ENCODE data around the gene DET1. TPM values are rescaled to one million over a fixed set of nuclear protein-coding genes. Genes with fewer than 3 reads are reported as not detected.
"Not testable (repeated sequence)": the region's sequence is repeated elsewhere in the genome, so short reads cannot be mapped to it uniquely, and the experiment has no call there.

DET1 gene
- total RNA-seq, 2 experiments from 2014 or later, result 2.2 to 2.8 TPM

DNA sequence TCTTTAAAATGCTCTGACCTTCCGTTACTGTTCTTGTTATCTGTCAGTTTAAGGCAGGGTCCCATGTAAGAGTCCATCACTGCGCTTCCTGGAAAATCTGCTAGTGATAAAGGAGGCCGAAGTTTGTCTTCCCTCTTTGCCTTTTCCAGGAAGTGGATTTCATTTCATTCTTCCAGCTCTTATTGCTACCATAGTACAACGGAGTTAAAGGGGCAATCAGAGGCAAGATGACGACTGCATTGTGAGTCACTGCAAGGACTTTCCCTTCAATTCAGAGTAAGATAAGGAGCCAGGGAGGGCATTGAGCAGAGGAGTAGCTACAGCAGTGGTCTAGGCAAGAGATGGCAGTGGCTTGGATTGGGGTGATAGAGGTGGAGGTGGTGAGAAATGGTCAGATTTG is 17.2 kb upstream of the DET1 start:
- peaks cover 35% of the 10 kb centered on the region for H3K27me3 Mint-ChIP-seq
- intact Hi-C loops (cut with DNase I, micrococcal nuclease), result no loop called here
- H3K27ac ChIP-seq (ENCODE audit: low read depth in 1 of 2, low read length in 2 of 2), result no peak overlapping the region
- H3K9me3 Mint-ChIP-seq, result no peaks in the 10 kb centered on the region
- H3K36me3 Mint-ChIP-seq (ENCODE audit: low read depth), result peaks cover 4% of the 10 kb centered on the region
- no peak overlapping the region for H3K4me3 Mint-ChIP-seq
- no peaks in the 10 kb centered on the region for H3K27me3 ChIP-seq (ENCODE audit: control insufficient read depth in 1 of 2, insufficient read depth in 2 of 2, low read length in 2 of 2)
- H3K4me1 Mint-ChIP-seq (ENCODE audit: low read depth), result no peaks in the 10 kb centered on the region
- H3K4me1 ChIP-seq (ENCODE audit: insufficient read depth, low read length), result no peaks in the 10 kb centered on the region
- H3K9me3 ChIP-seq (ENCODE audit: control insufficient read depth in 1 of 2, insufficient read depth in 1 of 2, low read length in 2 of 2), result no peaks in the 10 kb centered on the region
- no peak overlapping the region for H3K27ac Mint-ChIP-seq
- H3K36me3 ChIP-seq (ENCODE audit: insufficient read depth, low read length), result no peaks in the 10 kb centered on the region
- no peak overlapping the region for H3K4me3 ChIP-seq (ENCODE audit: low read length)
- TF ChIP-seq, protein P1, sequence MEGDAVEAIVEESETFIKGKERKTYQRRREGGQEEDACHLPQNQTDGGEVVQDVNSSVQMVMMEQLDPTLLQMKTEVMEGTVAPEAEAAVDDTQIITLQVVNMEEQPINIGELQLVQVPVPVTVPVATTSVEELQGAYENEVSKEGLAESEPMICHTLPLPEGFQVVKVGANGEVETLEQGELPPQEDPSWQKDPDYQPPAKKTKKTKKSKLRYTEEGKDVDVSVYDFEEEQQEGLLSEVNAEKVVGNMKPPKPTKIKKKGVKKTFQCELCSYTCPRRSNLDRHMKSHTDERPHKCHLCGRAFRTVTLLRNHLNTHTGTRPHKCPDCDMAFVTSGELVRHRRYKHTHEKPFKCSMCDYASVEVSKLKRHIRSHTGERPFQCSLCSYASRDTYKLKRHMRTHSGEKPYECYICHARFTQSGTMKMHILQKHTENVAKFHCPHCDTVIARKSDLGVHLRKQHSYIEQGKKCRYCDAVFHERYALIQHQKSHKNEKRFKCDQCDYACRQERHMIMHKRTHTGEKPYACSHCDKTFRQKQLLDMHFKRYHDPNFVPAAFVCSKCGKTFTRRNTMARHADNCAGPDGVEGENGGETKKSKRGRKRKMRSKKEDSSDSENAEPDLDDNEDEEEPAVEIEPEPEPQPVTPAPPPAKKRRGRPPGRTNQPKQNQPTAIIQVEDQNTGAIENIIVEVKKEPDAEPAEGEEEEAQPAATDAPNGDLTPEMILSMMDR (IDR thresholded peaks at IDR 0.05), result no peak
- DNase-seq, result no peak
- POLR2A ChIA-PET, result no interaction called here
- CTCF ChIA-PET, result no interaction called here
- ATAC-seq (ENCODE audit: poor library complexity), result no peak

DNA sequence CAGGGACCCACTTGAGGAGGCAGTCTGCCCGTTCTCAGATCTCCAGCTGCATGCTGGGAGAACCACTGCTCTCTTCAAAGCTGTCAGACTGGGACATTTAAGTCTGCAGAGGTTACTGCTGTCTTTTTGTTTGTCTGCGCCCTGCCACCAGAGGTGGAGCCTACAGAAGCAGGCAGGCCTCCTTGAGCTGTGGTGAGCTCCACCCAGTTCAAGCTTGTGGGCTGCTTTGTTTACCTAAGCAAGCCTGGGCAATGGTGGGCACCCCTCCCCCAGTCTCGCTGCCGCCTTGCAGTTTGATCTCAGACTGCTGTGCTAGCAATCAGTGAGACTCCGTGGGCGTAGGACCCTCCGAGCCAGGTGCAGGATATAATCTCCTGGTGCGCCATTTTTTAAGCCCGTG is 13.1 kb upstream of the DET1 start:
- H3K4me1 Mint-ChIP-seq (ENCODE audit: low read depth); H3K4me3 ChIP-seq (ENCODE audit: low read length); H3K36me3 ChIP-seq (ENCODE audit: insufficient read depth, low read length); DNase-seq; ATAC-seq (ENCODE audit: poor library complexity); POLR2A ChIA-PET; H3K27ac ChIP-seq (ENCODE audit: low read depth in 1 of 2, low read length in 2 of 2); CTCF ChIA-PET; H3K27me3 ChIP-seq (ENCODE audit: control insufficient read depth in 1 of 2, insufficient read depth in 2 of 2, low read length in 2 of 2); H3K9me3 Mint-ChIP-seq; H3K4me3 Mint-ChIP-seq; H3K9me3 ChIP-seq (ENCODE audit: control insufficient read depth in 1 of 2, insufficient read depth in 1 of 2, low read length in 2 of 2); H3K27ac Mint-ChIP-seq; H3K4me1 ChIP-seq (ENCODE audit: insufficient read depth, low read length); intact Hi-C loops (cut with DNase I, micrococcal nuclease); H3K36me3 Mint-ChIP-seq (ENCODE audit: low read depth): not testable (repeated sequence)
- H3K27me3 Mint-ChIP-seq, result peaks cover 34% of the 10 kb centered on the region

DNA sequence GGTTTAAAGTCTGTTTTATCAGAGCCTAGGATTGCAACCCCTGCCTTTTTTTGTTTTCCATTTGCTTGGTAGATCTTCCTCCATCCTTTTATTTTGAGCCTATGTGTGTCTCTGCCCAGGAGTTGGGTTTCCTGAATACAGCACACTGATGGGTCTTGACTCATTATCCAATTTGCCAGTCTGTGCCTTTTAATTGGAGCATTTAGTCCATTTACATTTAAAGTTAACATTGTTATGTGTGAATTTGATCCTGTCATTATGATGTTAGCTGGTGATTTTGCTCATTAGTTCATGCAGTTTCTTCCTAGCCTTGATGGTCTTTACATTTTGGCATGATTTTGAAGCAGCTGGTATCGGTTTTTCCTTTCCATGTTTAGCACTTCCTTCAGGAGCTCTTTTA is 11.5 kb upstream of the DET1 start:
- H3K27ac ChIP-seq (ENCODE audit: low read depth in 1 of 2, low read length in 2 of 2); H3K9me3 ChIP-seq (ENCODE audit: control insufficient read depth in 1 of 2, insufficient read depth in 1 of 2, low read length in 2 of 2); H3K27me3 ChIP-seq (ENCODE audit: control insufficient read depth in 1 of 2, insufficient read depth in 2 of 2, low read length in 2 of 2); H3K4me3 ChIP-seq (ENCODE audit: low read length); H3K36me3 ChIP-seq (ENCODE audit: insufficient read depth, low read length); DNase-seq; ATAC-seq (ENCODE audit: poor library complexity); POLR2A ChIA-PET; H3K27ac Mint-ChIP-seq; H3K36me3 Mint-ChIP-seq (ENCODE audit: low read depth); H3K4me1 Mint-ChIP-seq (ENCODE audit: low read depth); H3K4me3 Mint-ChIP-seq; H3K9me3 Mint-ChIP-seq; intact Hi-C loops (cut with DNase I, micrococcal nuclease); CTCF ChIA-PET; H3K4me1 ChIP-seq (ENCODE audit: insufficient read depth, low read length): not testable (repeated sequence)
- peaks cover 23% of the 10 kb centered on the region for H3K27me3 Mint-ChIP-seq

DNA sequence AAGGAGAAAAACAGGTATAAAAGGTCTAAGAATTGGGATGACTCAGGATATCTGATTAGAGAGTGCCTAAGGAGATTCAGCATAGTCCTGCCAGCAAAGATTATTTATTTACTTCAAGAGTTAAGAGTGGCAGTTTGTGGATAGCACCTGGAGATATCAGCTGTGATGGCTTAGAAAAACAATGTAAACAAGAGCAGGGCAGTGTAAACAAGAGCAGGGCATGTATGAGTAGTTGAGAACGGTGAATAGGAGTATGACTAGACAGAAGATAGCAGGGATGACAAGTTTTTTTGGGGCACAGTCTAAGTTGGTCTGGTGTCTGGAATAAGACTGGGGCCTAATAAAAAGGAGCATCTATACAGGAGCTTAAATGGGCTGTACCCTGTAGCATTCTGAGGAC is 1.5 kb upstream of the DET1 start:
- H3K27ac Mint-ChIP-seq; H3K4me1 ChIP-seq (ENCODE audit: insufficient read depth, low read length); H3K27me3 Mint-ChIP-seq; H3K9me3 Mint-ChIP-seq; H3K9me3 ChIP-seq (ENCODE audit: control insufficient read depth in 1 of 2, insufficient read depth in 1 of 2, low read length in 2 of 2); H3K27me3 ChIP-seq (ENCODE audit: control insufficient read depth in 1 of 2, insufficient read depth in 2 of 2, low read length in 2 of 2); H3K36me3 ChIP-seq (ENCODE audit: insufficient read depth, low read length); CTCF ChIA-PET; POLR2A ChIA-PET; H3K4me3 ChIP-seq (ENCODE audit: low read length); H3K27ac ChIP-seq (ENCODE audit: low read depth in 1 of 2, low read length in 2 of 2); H3K36me3 Mint-ChIP-seq (ENCODE audit: low read depth); DNase-seq; ATAC-seq (ENCODE audit: poor library complexity); H3K4me3 Mint-ChIP-seq: not testable (repeated sequence)
- intact Hi-C loops (cut with DNase I, micrococcal nuclease), result loop anchor here (5.0 to 10.0 kb wide), 5 partner anchors 74 to 787 kb away; partner anchors contain the start of genes ABHD2 (in 1 of the 2), AEN (in 1 of the 2) and POLG (in 1 of the 2)
- H3K4me1 Mint-ChIP-seq (ENCODE audit: low read depth), result peaks cover 19% of the 10 kb centered on the region

DNA sequence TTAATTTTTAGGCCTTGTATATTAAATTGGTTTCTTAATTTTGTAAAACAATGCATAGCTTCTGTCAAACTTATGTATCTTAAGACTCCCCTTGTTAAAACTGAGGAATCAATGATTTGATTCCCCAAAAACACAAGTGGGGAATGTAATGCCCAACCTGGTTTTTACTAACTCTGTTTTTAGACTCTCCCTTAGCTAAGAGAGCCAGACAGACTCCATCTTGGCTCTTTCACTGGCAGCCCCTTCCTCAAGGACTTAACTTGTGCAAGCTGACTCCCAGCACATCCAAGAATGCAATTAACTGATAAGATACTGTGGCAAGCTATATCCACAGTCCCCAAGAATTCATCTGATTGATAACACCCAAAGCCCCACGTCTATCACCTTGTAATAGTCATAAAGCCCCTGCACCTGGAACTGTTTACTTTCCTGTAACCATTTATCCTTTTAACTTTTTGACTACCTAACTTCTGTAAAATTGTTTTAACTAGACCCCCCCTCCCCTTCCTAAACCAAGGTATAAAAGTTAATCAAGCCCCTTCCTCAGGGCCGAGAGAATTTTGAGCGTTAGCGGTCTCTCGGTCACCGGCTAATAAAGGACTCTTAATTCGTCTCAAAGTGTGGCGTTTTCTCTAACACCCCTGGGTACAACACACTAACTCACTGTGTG is 768 bp downstream of the DET1 start:
- not testable (repeated sequence) for H3K9me3 Mint-ChIP-seq
- intact Hi-C loops (cut with DNase I, micrococcal nuclease), result loop anchor here (1.0 to 10.0 kb wide), 7 partner anchors 76 to 789 kb away; partner anchors contain the start of genes AEN (in 2 of the 2), ABHD2 (in 1 of the 2), MRPL46 (in 1 of the 2) and MRPS11 (in 1 of the 2)
- peak overlapping the region; percentile 95 for H3K27ac Mint-ChIP-seq

More for the DNA sequence above, 768 bp downstream of the DET1 start:
- ATAC-seq (ENCODE audit: poor library complexity); H3K9me3 ChIP-seq (ENCODE audit: control insufficient read depth in 1 of 2, insufficient read depth in 1 of 2, low read length in 2 of 2); POLR2A ChIA-PET; H3K36me3 ChIP-seq (ENCODE audit: insufficient read depth, low read length); H3K27me3 Mint-ChIP-seq; CTCF ChIA-PET; H3K36me3 Mint-ChIP-seq (ENCODE audit: low read depth); H3K27me3 ChIP-seq (ENCODE audit: control insufficient read depth in 1 of 2, insufficient read depth in 2 of 2, low read length in 2 of 2); H3K4me1 ChIP-seq (ENCODE audit: insufficient read depth, low read length); DNase-seq: not testable (repeated sequence)
- H3K4me3 ChIP-seq (ENCODE audit: low read length), result peak overlapping the region; percentile 66
- peak overlapping the region; percentile 64 to 74 for H3K27ac ChIP-seq (ENCODE audit: low read depth in 1 of 2, low read length in 2 of 2)
- peaks cover 19% of the 10 kb centered on the region for H3K4me1 Mint-ChIP-seq (ENCODE audit: low read depth)
- peak overlapping the region; percentile 91 for H3K4me3 Mint-ChIP-seq
